Measurements from ENCODE around the gene SVEP1.

SVEP1 gene

DNA sequence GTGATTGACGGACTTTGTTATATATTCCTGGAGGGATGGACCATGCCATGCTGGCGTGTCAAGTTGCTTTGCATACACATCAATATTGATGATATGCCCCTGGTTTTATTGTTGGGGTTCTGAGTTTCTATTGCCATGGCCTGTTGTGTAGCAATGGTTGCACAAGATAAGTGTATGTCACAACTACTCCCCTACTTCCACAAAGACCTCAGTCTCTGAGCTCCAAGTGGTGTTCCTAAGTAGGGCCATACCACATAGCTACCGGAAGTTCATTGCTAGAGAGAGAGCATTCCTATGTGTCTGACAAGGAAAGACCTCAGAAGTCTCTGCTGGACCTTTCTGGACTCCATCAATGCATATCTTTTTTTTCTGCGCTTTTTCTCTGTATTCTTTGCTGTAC, 261.6 kb downstream of the SVEP1 start:
- DNase-seq (ENCODE audit: low read depth): no peak

DNA sequence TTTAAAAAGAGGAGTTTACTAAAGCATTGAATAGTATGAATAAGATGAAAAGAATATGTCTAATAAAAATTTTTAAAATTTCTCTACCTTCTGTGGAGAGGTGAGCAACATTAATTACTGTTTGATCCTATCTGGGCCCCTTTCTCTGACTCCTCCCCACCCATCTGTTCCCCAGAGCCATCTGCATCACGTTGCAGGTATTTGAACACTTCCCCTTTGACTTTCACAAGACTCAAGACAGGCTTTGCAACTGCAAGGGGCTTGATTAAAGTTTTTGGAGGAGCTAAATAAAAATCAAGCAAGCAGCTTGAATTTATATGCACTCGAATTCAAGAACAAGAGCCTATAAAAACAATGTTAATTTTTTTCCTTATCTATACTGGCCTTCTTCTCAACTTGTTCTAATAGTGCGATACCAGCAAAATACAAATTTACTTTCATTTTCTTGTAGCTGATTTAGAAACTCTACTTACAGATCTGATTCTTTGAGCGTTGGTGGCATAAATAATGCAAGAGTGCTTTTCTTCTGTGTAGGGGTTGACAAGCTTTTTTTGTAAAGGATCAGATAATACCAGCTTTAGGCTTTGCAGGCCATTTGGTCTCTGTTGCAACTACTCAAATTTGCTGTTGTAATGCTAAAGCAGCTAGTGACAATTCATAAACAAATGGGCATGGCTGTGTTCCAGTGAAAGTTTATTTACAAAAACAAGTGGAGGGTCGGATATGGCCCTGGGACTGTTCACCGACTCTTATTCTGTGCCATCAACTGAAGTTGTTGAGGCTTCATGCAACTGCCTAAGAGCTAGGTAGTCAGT, 263.1 kb downstream of the SVEP1 start:
- no peak for DNase-seq (ENCODE audit: low read depth)
